Calu3 (cell line): ENCODE measurements around the gene BCO1. TPM values are rescaled to one million over a fixed set of nuclear protein-coding genes. Genes with fewer than 3 reads are reported as not detected.

Experiments
- BruUV-seq: library from RNA; stranded (reverse); fragments of 400-500 nt; replicated peaks from 2 replicates; lab custom pipeline; 2021; lab: Mats Ljungman, UMichigan
- CTCF ChIA-PET: fragments of 300-600 bp; sonication (Branson Sonifier 250); formaldehyde crosslinking; loops from one replicate; lab custom pipeline; 2022; ENCODE audit warnings: antibody characterized with exemption; lab: Charles Lee
- DNase-seq: peaks from one replicate; pipeline ENCODE4 v3.0.0; 2022
- H3K27ac Mint-ChIP-seq: one replicate; pipeline ENCODE4 v1.8.0; 2022; ENCODE audit warnings: mixed read lengths; ENCODE audit not compliant: unreplicated experiment
- H3K27me3 Mint-ChIP-seq: one replicate; pipeline ENCODE4 v1.8.0; 2022; ENCODE audit warnings: mixed read lengths; ENCODE audit not compliant: unreplicated experiment
- H3K36me3 Mint-ChIP-seq: one replicate; pipeline ENCODE4 v1.8.0; 2022; ENCODE audit warnings: mild to moderate bottlenecking, moderate library complexity, mixed read lengths; ENCODE audit not compliant: insufficient read depth, unreplicated experiment
- H3K4me1 Mint-ChIP-seq: one replicate; pipeline ENCODE4 v1.8.0; 2022; ENCODE audit warnings: mild to moderate bottlenecking, low read depth, mixed read lengths; ENCODE audit not compliant: unreplicated experiment
- H3K4me3 Mint-ChIP-seq: one replicate; pipeline ENCODE4 v1.8.0; 2022; ENCODE audit warnings: mild to moderate bottlenecking, low read depth, moderate library complexity, mixed read lengths; ENCODE audit not compliant: unreplicated experiment
- H3K9me3 Mint-ChIP-seq: one replicate; pipeline ENCODE4 v1.8.0; 2022; ENCODE audit warnings: low read depth, mixed read lengths; ENCODE audit not compliant: unreplicated experiment
- intact Hi-C: fragments of 100-400 bp; cut with micrococcal nuclease; formaldehyde crosslinking; loops from one replicate; pipeline ENCODE4 v1.10.0; 2022; ENCODE audit not compliant: unreplicated experiment
- total RNA-seq: library from RNA; stranded (reverse); gene quantifications from 2 replicates; pipeline ENCODE4 v1.2.3, GENCODE V29; 2022
- TF ChIP-seq, protein P1 (sequence below): fragments of 200-600 bp; IDR thresholded peaks from one replicate; pipeline ENCODE4 v1.8.0; 2022; ENCODE audit warnings: antibody characterized with exemption; ENCODE audit not compliant: unreplicated experiment

Gene BCO1
- total RNA-seq, 1 experiment from 2014 or later: 6.6 TPM

DNA sequence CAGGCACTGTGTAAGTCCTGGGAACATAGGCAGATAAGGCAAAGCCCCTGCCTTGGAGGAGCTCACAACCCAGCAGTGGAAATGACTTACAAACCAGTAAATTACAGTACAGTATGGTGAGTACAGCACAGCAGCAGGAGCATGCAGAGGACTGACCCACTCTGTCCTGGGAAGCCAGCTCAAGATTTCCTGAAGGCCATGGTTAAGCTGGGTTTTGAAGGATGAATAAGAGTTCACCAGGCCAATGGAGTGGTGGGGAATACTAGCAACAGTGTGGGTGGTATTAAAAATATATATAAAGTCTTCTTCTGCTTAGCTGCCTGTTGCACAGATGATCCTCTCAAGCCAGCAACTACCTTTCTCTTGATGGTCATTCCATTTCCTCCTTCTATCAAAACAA lies 73.3 kb downstream of the BCO1 start:
- H3K4me3 Mint-ChIP-seq: no peak overlapping the region
- TF ChIP-seq, protein P1, sequence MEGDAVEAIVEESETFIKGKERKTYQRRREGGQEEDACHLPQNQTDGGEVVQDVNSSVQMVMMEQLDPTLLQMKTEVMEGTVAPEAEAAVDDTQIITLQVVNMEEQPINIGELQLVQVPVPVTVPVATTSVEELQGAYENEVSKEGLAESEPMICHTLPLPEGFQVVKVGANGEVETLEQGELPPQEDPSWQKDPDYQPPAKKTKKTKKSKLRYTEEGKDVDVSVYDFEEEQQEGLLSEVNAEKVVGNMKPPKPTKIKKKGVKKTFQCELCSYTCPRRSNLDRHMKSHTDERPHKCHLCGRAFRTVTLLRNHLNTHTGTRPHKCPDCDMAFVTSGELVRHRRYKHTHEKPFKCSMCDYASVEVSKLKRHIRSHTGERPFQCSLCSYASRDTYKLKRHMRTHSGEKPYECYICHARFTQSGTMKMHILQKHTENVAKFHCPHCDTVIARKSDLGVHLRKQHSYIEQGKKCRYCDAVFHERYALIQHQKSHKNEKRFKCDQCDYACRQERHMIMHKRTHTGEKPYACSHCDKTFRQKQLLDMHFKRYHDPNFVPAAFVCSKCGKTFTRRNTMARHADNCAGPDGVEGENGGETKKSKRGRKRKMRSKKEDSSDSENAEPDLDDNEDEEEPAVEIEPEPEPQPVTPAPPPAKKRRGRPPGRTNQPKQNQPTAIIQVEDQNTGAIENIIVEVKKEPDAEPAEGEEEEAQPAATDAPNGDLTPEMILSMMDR: no peak
- CTCF ChIA-PET: no interaction called here
- no peaks in the 10 kb centered on the region for H3K27me3 Mint-ChIP-seq
- intact Hi-C loops: loop anchor here (5.0 to 10.0 kb wide), 2 partner anchors 34 to 97 kb away; no protein-coding TSS in a partner anchor
- H3K9me3 Mint-ChIP-seq: no peaks in the 10 kb centered on the region
- peaks cover 32% of the 10 kb centered on the region for H3K36me3 Mint-ChIP-seq
- peaks cover 28% of the 10 kb centered on the region for H3K4me1 Mint-ChIP-seq
- no TSS peak for BruUV-seq
- no peak overlapping the region for H3K27ac Mint-ChIP-seq
- DNase-seq: no peak

DNA sequence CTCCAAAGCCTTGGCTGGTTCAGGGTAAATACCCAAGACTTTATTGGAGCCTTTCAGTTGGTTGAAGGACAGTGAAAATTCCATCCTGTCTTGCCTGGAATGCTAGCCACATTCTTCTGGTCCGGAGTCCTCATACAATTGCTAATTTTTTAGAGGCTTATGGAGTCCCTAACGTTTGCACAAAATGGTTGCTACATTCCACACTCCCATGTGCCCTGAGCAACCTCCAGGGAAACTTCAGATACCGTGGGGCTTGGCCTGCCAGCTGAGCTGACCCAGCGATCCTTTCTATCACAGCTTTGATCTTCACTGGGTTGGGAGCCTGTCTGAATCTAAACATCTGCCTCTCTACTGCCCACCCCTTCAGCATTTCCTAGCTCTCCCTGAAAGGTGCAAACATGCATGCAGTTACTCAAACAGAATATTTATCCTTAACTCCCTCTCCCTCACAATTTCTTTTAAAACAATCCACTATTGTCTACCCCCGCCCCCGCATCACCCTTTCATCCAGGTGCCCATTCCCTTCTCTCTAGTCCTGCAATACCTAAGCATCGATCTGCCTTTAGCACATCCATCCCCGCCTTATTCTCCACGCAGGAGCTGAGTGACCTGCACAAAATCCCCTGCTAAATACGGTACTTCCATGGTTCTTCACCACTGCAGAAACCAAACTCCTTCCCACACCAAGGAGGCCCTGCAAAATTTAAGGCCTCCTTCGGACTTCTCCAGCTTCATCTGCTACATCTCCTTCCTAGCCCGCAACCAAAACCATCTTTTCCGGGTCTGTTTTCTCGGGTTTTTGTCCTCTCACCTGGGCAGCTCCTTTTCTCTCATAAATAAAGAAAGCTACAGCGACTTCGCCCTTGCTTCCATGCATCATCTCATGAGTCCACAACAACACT lies 75.5 kb downstream of the BCO1 start:
- Mint-ChIP-seq H3K4me3 (peak overlapping the region; percentile 95), H3K36me3 (peaks cover 32% of the 10 kb centered on the region), H3K9me3 (no peaks in the 10 kb centered on the region), H3K4me1 (peaks cover 49% of the 10 kb centered on the region), H3K27me3 (no peaks in the 10 kb centered on the region), H3K27ac (peak overlapping the region; percentile 80)
- TSS peak; percentile 60 for BruUV-seq
- intact Hi-C loops: loop anchor here (1.0 to 10.0 kb wide), 4 partner anchors 20 to 170 kb away; no protein-coding TSS in a partner anchor
- TF ChIP-seq, protein P1: no peak
- no peak for DNase-seq
- CTCF ChIA-PET: interaction anchor here (0.8 to 1.3 kb wide), 6 partner anchors 10 to 109 kb away, joined by 3 to 5 read pairs (median 3); partner anchors contain the start of gene BCO1

DNA sequence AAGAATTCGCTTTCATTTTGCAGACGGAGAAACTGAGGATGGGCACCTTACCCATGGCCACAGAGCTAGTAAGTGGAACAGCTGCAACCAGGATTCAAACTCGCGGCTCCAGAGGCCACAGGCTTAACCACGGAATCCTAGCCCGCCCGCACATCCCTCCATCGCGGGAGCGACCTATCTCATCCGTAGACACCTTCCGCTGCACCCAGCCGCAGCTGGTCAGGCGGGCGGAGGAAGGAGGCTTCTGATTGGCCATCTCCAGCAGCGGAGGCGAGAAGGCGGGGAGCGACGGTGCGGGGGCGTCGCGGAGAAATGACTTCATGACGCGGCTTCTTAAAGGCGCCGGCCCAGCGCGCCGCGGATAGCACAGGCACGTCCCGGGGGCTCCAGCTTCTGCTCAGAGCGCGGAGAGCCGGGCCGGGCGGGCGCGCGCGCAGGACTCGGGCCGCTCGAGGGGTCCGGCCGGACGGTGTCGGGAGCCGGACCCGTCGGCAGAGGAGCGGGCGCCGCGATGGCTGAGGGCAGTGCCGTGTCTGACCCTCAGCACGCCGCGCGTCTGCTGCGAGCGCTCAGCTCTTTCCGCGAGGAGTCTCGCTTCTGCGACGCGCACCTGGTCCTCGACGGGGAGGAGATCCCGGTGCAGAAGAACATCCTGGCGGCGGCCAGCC lies 76.2 kb downstream of the BCO1 start, which contains the start of gene GAN:
TSS of gene GAN (plus strand) at position 360 of the 668 bp plus-strand sequence. CDS start at position 512, 152 bp downstream.
- no TSS peak for BruUV-seq
- no peaks in the 10 kb centered on the region for H3K27me3 Mint-ChIP-seq
- H3K36me3 Mint-ChIP-seq: peaks cover 32% of the 10 kb centered on the region
- H3K9me3 Mint-ChIP-seq: no peaks in the 10 kb centered on the region
- TF ChIP-seq, protein P1: no peak
- intact Hi-C loops: loop anchor here (1.0 to 10.0 kb wide), 5 partner anchors 20 to 170 kb away; no protein-coding TSS in a partner anchor
- DNase-seq: peak; percentile 97
- peaks cover 57% of the 10 kb centered on the region for H3K4me1 Mint-ChIP-seq
- CTCF ChIA-PET: interaction anchor here (0.7 to 1.3 kb wide), 8 partner anchors 10 to 648 kb away, joined by 3 to 5 read pairs (median 3); partner anchors contain the start of gene BCO1
- peak within 1 kb of the TSS; percentile 95 for H3K4me3 Mint-ChIP-seq
- H3K27ac Mint-ChIP-seq: peak within 1 kb of the TSS; percentile 80
